HG03439 (cell line): ENCODE results near the gene SPART.
"Not testable (repeated sequence)": the region's sequence is repeated elsewhere in the genome, so short reads cannot be mapped to it uniquely, and the experiment has no call there.

ENCODE experiments used
- ATAC-seq: cut with Tn5 transposase; IDR thresholded peaks from one replicate; pipeline ENCODE4 v1.9.1; 2021; ENCODE audit warnings: mild to moderate bottlenecking, moderate library complexity; ENCODE audit not compliant: unreplicated experiment

Gene SPART

GRCh38 chr13:36323951-36324566 is 22.1 kb downstream of the SPART start:
- ATAC-seq = no peak

- no peak for ATAC-seq
Measured at GRCh38 chr13:36323408-36323807, 22.8 kb downstream of the SPART start.

- not testable (repeated sequence) for ATAC-seq
Measured at GRCh38 chr13:36319793-36320192, 26.4 kb downstream of the SPART start.

GRCh38 chr13:36313047-36313969 is 32.9 kb downstream of the SPART start:
- ATAC-seq = no peak

GRCh38 chr13:36310417-36311108 is 35.6 kb downstream of the SPART start:
- ATAC-seq = peak; percentile 65

GRCh38 chr13:36302289-36302688 is 43.9 kb downstream of the SPART start:
- no peak for ATAC-seq

- ATAC-seq = not testable (repeated sequence)
Measured at GRCh38 chr13:36299469-36299868, 46.7 kb downstream of the SPART start.

GRCh38 chr13:36298535-36299068 is 47.6 kb downstream of the SPART start:
- ATAC-seq = no peak

GRCh38 chr13:36297366-36298338 is 48.5 kb downstream of the SPART start, which contains the start of gene CCDC169:
Gene CCDC169, minus strand, starts transcription at chr13:36297814. Its CDS starts 95 bp downstream, at chr13:36297719.
- peak; percentile 77 for ATAC-seq

GRCh38 chr13:36294096-36294495 is 52.1 kb downstream of the SPART start:
- ATAC-seq = no peak

- no peak for ATAC-seq
Measured at GRCh38 chr13:36293497-36293896, 52.7 kb downstream of the SPART start.

GRCh38 chr13:36288794-36289391 is 57.3 kb downstream of the SPART start:
- no peak for ATAC-seq

GRCh38 chr13:36286006-36286405 is 60.2 kb downstream of the SPART start:
- ATAC-seq = no peak

- ATAC-seq = no peak
Measured at GRCh38 chr13:36282821-36283432, 63.3 kb downstream of the SPART start.

GRCh38 chr13:36275190-36276002 is 70.8 kb downstream of the SPART start:
- peak; percentile 53 for ATAC-seq

GRCh38 chr13:36273431-36273830 is 72.8 kb downstream of the SPART start:
- no peak for ATAC-seq

- no peak for ATAC-seq
Measured at GRCh38 chr13:36261976-36262375, 84.2 kb downstream of the SPART start.

- ATAC-seq = no peak
Measured at GRCh38 chr13:36261011-36261410, 85.2 kb downstream of the SPART start.
